Lower leg skin (tissue), 4 donors: Measurements from ENCODE around the gene MCTP2. TPM values are rescaled to one million over a fixed set of nuclear protein-coding genes. Genes with fewer than 3 reads are reported as not detected.

Experiments
- DNase-seq, 2 donors: peaks; one replicate each; pipeline ENCODE4 v3.0.0-alpha.2; 2019; ENCODE audit warnings: low spot score in 2 of 2
- H3K4me3 ChIP-seq: fragments of 200-600 bp; sonication (generic); 2 replicates; pipeline ENCODE4 v1.5.1; 2017; ENCODE audit warnings: mild to moderate bottlenecking, low read depth; ENCODE audit not compliant: poor library complexity, severe bottlenecking
- CTCF ChIP-seq, 3 donors: fragments of 450-650 bp; IDR thresholded peaks; one replicate each; pipeline ENCODE4 v1.5.1; 2016; ENCODE audit warnings: antibody characterized with exemption in 3 of 3, mild to moderate bottlenecking in 3 of 3, moderate library complexity in 2 of 3
- POLR2A ChIP-seq, 2 donors: fragments of 450-650 bp; IDR thresholded peaks; one replicate each; pipeline ENCODE4 v1.6.1; 2016 to 2017; ENCODE audit warnings: antibody characterized with exemption in 2 of 2, mild to moderate bottlenecking in 1 of 2, moderate library complexity in 1 of 2
- WGBS, 2 donors: methylation state at CpG; one replicate each; pipeline ENCODE4 v1.1.5; 2018; 5-methylcytosine and 5-hydroxymethylcytosine counted together
- intact Hi-C: fragments of 100-400 bp; cut with DNase I; formaldehyde crosslinking; loops from one replicate; pipeline ENCODE4 v1.15.0; 2023; ENCODE audit warnings: low total_unique reads
- total RNA-seq, 4 donors: library from RNA; depleted of rRNA; stranded (reverse); fragments of >200 nt; gene quantifications; one replicate each; pipeline ENCODE4 v1.1.0, GENCODE V29; 2016

Gene MCTP2
- total RNA-seq, 4 donors from 2014 or later = 18.9 to 24.1 (median 20.4) TPM

- no peak overlapping the region for H3K4me3 ChIP-seq
- no peak for DNase-seq
- no peak for TF ChIP-seq POLR2A (IDR thresholded peaks at IDR 0.05)
- no peak for TF ChIP-seq CTCF (IDR thresholded peaks at IDR 0.05)
- intact Hi-C loops = no loop called here
- WGBS, 2 donors = 95 to 98% methylated on average over 24 of the region's 24 CpGs
These were observed 12.1 kb downstream of the MCTP2 start for GRCh38 chr15:94243418-94243817.

- no peak overlapping the region for H3K4me3 ChIP-seq
- WGBS, 2 donors = 88 to 89% methylated on average over 4 of the region's 4 CpGs
- no peak for DNase-seq
- intact Hi-C loops = no loop called here
- TF ChIP-seq CTCF (IDR thresholded peaks at IDR 0.05) (no peak), POLR2A (IDR thresholded peaks at IDR 0.05) (no peak)
These were observed 14.7 kb downstream of the MCTP2 start for GRCh38 chr15:94246016-94246415.

- no peak for DNase-seq
- WGBS, 2 donors = 79 to 93% methylated on average over 7 of the region's 7 CpGs
- H3K4me3 ChIP-seq = no peak overlapping the region
- intact Hi-C loops = no loop called here
- TF ChIP-seq CTCF (IDR thresholded peaks at IDR 0.05) (no peak), POLR2A (IDR thresholded peaks at IDR 0.05) (no peak)
These were observed 16.7 kb downstream of the MCTP2 start for GRCh38 chr15:94247789-94248638.

- TF ChIP-seq CTCF (IDR thresholded peaks at IDR 0.05) (no peak), POLR2A (IDR thresholded peaks at IDR 0.05) (no peak)
- intact Hi-C loops = no loop called here
- H3K4me3 ChIP-seq = no peak overlapping the region
- 87 to 88% methylated on average over 2 of the region's 2 CpGs for WGBS, 2 donors
- no peak for DNase-seq
These were observed 19.4 kb downstream of the MCTP2 start for GRCh38 chr15:94250801-94251200.

GRCh38 chr15:94252223-94252766 lies 20.9 kb downstream of the MCTP2 start:
- TF ChIP-seq CTCF (IDR thresholded peaks at IDR 0.05) (no peak), POLR2A (IDR thresholded peaks at IDR 0.05) (no peak)
- intact Hi-C loops = no loop called here
- no peak for DNase-seq
- H3K4me3 ChIP-seq = no peak overlapping the region
- WGBS, 2 donors = 57 to 68% methylated on average over 1 of the region's 1 CpG
